GM12878 (cell line): ENCODE results near the gene BPGM.

Experiments
- CHD4 ChIP-seq: fragments of 200-600 bp; sonication (generic); IDR thresholded peaks from 2 replicates; pipeline ENCODE4 v1.6.1; 2016; ENCODE audit warnings: mild to moderate bottlenecking
- POLR2AphosphoS5 ChIP-seq: IDR thresholded peaks from 2 replicates; pipeline ENCODE4 v1.6.1; 2011; ENCODE audit warnings: mild to moderate bottlenecking, low read length, inconsistent platforms
- RCOR1 ChIP-seq: conservative IDR thresholded peaks from 2 replicates; pipeline ENCODE4 v1.6.1; 2012; ENCODE audit warnings: low read depth, low read length, improper control_type of control experiment
- SP1 ChIP-seq: IDR thresholded peaks from one replicate; pipeline ENCODE4 v1.6.1; 2011; ENCODE audit warnings: low read depth, low read length
- SRF ChIP-seq, 2 experiments: IDR thresholded peaks; 2 replicates each; pipeline ENCODE4 v1.6.1; 2011; ENCODE audit warnings: low read depth in 2 of 2, low read length in 2 of 2, mild to moderate bottlenecking in 1 of 2, moderate library complexity in 1 of 2
- TF ChIP-seq, protein P1 (sequence below), 3 experiments: IDR thresholded peaks in 2 of 3; conservative IDR thresholded peaks in 1 of 3; 2 replicates each; pipeline ENCODE4 v1.5.1; 2011; ENCODE audit warnings: low read depth in 3 of 3, low read length in 3 of 3, mild to moderate bottlenecking in 3 of 3, control low read depth in 2 of 3, moderate library complexity in 2 of 3, inconsistent platforms in 1 of 3, mixed read lengths in 1 of 3; ENCODE audit not compliant: control insufficient read depth in 2 of 3, insufficient read depth in 1 of 3; ENCODE audit errors: extremely low read depth in 1 of 3
- TF ChIP-seq, protein P2 (sequence below): IDR thresholded peaks from 2 replicates; pipeline ENCODE4 v1.6.1; 2012; ENCODE audit warnings: low read depth, low read length, improper control_type of control experiment
- TF ChIP-seq, protein P3 (sequence below): fragments of 450-650 bp; formaldehyde crosslinking; IDR thresholded peaks from 2 replicates; pipeline ENCODE4 v1.5.0; 2022; ENCODE audit warnings: mild to moderate bottlenecking, missing genetic modification characterization

DNA sequence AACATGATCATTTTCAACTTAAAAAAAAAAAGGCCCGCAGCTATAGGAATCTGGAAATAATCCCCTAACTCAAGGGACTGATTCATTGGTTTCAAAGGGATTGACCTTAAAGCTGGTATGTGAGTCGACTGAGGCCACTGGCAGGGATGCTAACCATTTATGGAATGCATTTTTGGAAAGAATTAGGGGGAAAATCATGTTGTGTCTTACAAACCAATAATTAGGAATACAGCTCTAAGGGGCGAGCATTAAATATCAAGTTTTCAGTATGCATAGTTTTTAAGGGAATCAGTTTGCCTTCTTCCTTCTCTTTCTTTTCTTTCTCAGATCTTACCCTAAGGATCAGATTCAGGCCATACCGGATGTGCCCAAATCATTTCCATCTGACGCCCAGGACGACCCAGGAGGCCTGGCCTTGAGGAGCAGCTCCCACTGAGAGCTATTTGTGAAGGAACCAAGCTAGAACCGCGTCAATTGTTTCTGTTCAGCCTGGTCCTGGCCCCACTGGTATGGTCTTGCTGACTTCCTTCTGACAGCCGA, 48.7 kb downstream of the BPGM start:
- TF ChIP-seq, protein P1, sequence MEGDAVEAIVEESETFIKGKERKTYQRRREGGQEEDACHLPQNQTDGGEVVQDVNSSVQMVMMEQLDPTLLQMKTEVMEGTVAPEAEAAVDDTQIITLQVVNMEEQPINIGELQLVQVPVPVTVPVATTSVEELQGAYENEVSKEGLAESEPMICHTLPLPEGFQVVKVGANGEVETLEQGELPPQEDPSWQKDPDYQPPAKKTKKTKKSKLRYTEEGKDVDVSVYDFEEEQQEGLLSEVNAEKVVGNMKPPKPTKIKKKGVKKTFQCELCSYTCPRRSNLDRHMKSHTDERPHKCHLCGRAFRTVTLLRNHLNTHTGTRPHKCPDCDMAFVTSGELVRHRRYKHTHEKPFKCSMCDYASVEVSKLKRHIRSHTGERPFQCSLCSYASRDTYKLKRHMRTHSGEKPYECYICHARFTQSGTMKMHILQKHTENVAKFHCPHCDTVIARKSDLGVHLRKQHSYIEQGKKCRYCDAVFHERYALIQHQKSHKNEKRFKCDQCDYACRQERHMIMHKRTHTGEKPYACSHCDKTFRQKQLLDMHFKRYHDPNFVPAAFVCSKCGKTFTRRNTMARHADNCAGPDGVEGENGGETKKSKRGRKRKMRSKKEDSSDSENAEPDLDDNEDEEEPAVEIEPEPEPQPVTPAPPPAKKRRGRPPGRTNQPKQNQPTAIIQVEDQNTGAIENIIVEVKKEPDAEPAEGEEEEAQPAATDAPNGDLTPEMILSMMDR (IDR thresholded peaks at IDR 0.05 in 2 of 3, conservative IDR thresholded peaks at IDR 0.05 in 1 of 3; ENCODE audit: control insufficient read depth in 2 of 3, extremely low read depth in 1 of 3, insufficient read depth in 1 of 3, low read depth in 3 of 3, low read length in 3 of 3) = no peak
- TF ChIP-seq, protein P2, sequence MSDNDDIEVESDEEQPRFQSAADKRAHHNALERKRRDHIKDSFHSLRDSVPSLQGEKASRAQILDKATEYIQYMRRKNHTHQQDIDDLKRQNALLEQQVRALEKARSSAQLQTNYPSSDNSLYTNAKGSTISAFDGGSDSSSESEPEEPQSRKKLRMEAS = no peak
- TF ChIP-seq, protein P3, sequence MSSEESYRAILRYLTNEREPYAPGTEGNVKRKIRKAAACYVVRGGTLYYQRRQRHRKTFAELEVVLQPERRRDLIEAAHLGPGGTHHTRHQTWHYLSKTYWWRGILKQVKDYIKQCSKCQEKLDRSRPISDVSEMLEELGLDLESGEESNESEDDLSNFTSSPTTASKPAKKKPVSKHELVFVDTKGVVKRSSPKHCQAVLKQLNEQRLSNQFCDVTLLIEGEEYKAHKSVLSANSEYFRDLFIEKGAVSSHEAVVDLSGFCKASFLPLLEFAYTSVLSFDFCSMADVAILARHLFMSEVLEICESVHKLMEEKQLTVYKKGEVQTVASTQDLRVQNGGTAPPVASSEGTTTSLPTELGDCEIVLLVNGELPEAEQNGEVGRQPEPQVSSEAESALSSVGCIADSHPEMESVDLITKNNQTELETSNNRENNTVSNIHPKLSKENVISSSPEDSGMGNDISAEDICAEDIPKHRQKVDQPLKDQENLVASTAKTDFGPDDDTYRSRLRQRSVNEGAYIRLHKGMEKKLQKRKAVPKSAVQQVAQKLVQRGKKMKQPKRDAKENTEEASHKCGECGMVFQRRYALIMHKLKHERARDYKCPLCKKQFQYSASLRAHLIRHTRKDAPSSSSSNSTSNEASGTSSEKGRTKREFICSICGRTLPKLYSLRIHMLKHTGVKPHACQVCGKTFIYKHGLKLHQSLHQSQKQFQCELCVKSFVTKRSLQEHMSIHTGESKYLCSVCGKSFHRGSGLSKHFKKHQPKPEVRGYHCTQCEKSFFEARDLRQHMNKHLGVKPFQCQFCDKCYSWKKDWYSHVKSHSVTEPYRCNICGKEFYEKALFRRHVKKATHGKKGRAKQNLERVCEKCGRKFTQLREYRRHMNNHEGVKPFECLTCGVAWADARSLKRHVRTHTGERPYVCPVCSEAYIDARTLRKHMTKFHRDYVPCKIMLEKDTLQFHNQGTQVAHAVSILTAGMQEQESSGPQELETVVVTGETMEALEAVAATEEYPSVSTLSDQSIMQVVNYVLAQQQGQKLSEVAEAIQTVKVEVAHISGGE = no peak
- TF ChIP-seq SP1 = no peak
- no peak for TF ChIP-seq CHD4
- TF ChIP-seq RCOR1 = no peak
- TF ChIP-seq SRF (IDR thresholded peaks at IDR 0.05; ENCODE audit: low read depth in 2 of 2, low read length in 2 of 2) = no peak
- no peak for TF ChIP-seq POLR2AphosphoS5
